ENCODE data around the gene RUFY4.

RUFY4 gene

GRCh38 chr2:218051903-218052302, 17.1 kb upstream of the RUFY4 start:
- no peak overlapping the region for H3K4me2 ChIP-seq
- H3K4me3 ChIP-seq (IDR thresholded peaks at IDR 0.05; ENCODE audit: insufficient read depth, low read depth, low read length) = no peak overlapping the region
- no peak overlapping the region for H2AFZ ChIP-seq (ENCODE audit: low read depth)

GRCh38 chr2:218059289-218059688, 9.8 kb upstream of the RUFY4 start:
- TF ChIP-seq CTCF (conservative IDR thresholded peaks at IDR 0.05; ENCODE audit: low read depth, low read length) = no peak

More at GRCh38 chr2:218051903-218052302, 17.1 kb upstream of the RUFY4 start:
- no peak for TF ChIP-seq CTCF (conservative IDR thresholded peaks at IDR 0.05; ENCODE audit: low read depth, low read length)
- Histone ChIP-seq H3K27ac (no peak overlapping the region), H3K36me3 (ENCODE audit: insufficient read depth) (no peaks in the 10 kb centered on the region), H3K4me1 (ENCODE audit: low read depth, poor library complexity, severe bottlenecking) (peaks cover 11% of the 10 kb centered on the region), H3K27me3 (ENCODE audit: insufficient read depth, low read depth) (no peaks in the 10 kb centered on the region), H3K79me2 (ENCODE audit: insufficient read depth, low read depth) (no peaks in the 10 kb centered on the region), H4K20me1 (ENCODE audit: insufficient read depth) (no peaks in the 10 kb centered on the region), H3K9ac (no peak overlapping the region)

GRCh38 chr2:218060118-218060517, 8.9 kb upstream of the RUFY4 start:
- Histone ChIP-seq H3K36me3 (ENCODE audit: insufficient read depth) (no peaks in the 10 kb centered on the region), H3K9ac (no peak overlapping the region), H4K20me1 (ENCODE audit: insufficient read depth) (no peaks in the 10 kb centered on the region), H3K4me1 (ENCODE audit: low read depth, poor library complexity, severe bottlenecking) (no peaks in the 10 kb centered on the region), H3K27me3 (ENCODE audit: insufficient read depth, low read depth) (no peaks in the 10 kb centered on the region), H2AFZ (ENCODE audit: low read depth) (no peak overlapping the region), H3K27ac (no peak overlapping the region), H3K4me3 (IDR thresholded peaks at IDR 0.05; ENCODE audit: insufficient read depth, low read depth, low read length) (no peak overlapping the region), H3K4me2 (no peak overlapping the region), H3K79me2 (ENCODE audit: insufficient read depth, low read depth) (no peaks in the 10 kb centered on the region)
- no peak for TF ChIP-seq CTCF (conservative IDR thresholded peaks at IDR 0.05; ENCODE audit: low read depth, low read length)

More at GRCh38 chr2:218059289-218059688, 9.8 kb upstream of the RUFY4 start:
- no peaks in the 10 kb centered on the region for H4K20me1 ChIP-seq (ENCODE audit: insufficient read depth)
- H3K36me3 ChIP-seq (ENCODE audit: insufficient read depth) = no peaks in the 10 kb centered on the region
- H3K27me3 ChIP-seq (ENCODE audit: insufficient read depth, low read depth) = no peaks in the 10 kb centered on the region
- H3K4me3 ChIP-seq (IDR thresholded peaks at IDR 0.05; ENCODE audit: insufficient read depth, low read depth, low read length) = no peak overlapping the region
- H3K4me2 ChIP-seq = no peak overlapping the region
- H3K27ac ChIP-seq = no peak overlapping the region
- no peaks in the 10 kb centered on the region for H3K4me1 ChIP-seq (ENCODE audit: low read depth, poor library complexity, severe bottlenecking)
- no peaks in the 10 kb centered on the region for H3K79me2 ChIP-seq (ENCODE audit: insufficient read depth, low read depth)
- no peak overlapping the region for H3K9ac ChIP-seq
- H2AFZ ChIP-seq (ENCODE audit: low read depth) = no peak overlapping the region

- no peaks in the 10 kb centered on the region for H3K36me3 ChIP-seq (ENCODE audit: insufficient read depth)
- H3K4me1 ChIP-seq (ENCODE audit: low read depth, poor library complexity, severe bottlenecking) = no peaks in the 10 kb centered on the region
- H3K27me3 ChIP-seq (ENCODE audit: insufficient read depth, low read depth) = no peaks in the 10 kb centered on the region
- TF ChIP-seq CTCF (conservative IDR thresholded peaks at IDR 0.05; ENCODE audit: low read depth, low read length) = no peak
- no peak overlapping the region for H3K27ac ChIP-seq
- H3K4me2 ChIP-seq = no peak overlapping the region
- H4K20me1 ChIP-seq (ENCODE audit: insufficient read depth) = no peaks in the 10 kb centered on the region
- no peaks in the 10 kb centered on the region for H3K79me2 ChIP-seq (ENCODE audit: insufficient read depth, low read depth)
- H2AFZ ChIP-seq (ENCODE audit: low read depth) = no peak overlapping the region
- no peak overlapping the region for H3K4me3 ChIP-seq (IDR thresholded peaks at IDR 0.05; ENCODE audit: insufficient read depth, low read depth, low read length)
- H3K9ac ChIP-seq = no peak overlapping the region
Measured at GRCh38 chr2:218060950-218061660, 7.9 kb upstream of the RUFY4 start.

All from KMS-11 (cell line).